Measurements from ENCODE around the gene TMEM9B.
A peak's percentile ranks its signal among the peaks of the same experiment; 100 is the strongest.

The TMEM9B gene

GRCh38 chr11:8928981-8929615, 35.1 kb downstream of the TMEM9B start:
- no peak for DNase-seq

GRCh38 chr11:8928205-8928604, 36.0 kb downstream of the TMEM9B start:
- DNase-seq: no peak

GRCh38 chr11:8927233-8927632, 37.0 kb downstream of the TMEM9B start:
- no peak for DNase-seq

GRCh38 chr11:8926236-8926635, 38.0 kb downstream of the TMEM9B start:
- DNase-seq: no peak

GRCh38 chr11:8925711-8926110, 38.5 kb downstream of the TMEM9B start:
- no peak for DNase-seq

- no peak for DNase-seq
Measured at GRCh38 chr11:8922691-8923090, 41.6 kb downstream of the TMEM9B start.

GRCh38 chr11:8917157-8917825, 47.0 kb downstream of the TMEM9B start:
- DNase-seq: peak; percentile 49 to 57

- DNase-seq: no peak
Measured at GRCh38 chr11:8914661-8915018, 49.6 kb downstream of the TMEM9B start.

- DNase-seq: peak in 1 of 2 experiments; percentile 27
Measured at GRCh38 chr11:8913961-8914660, 50.1 kb downstream of the TMEM9B start.

- peak; percentile 4 to 62 for DNase-seq
Measured at GRCh38 chr11:8911029-8911823, 53.0 kb downstream of the TMEM9B start, which contains the start of gene AKIP1. AKIP1 (plus strand) TSS chr11:8911189; CDS start chr11:8911450, 261 bp downstream.

GRCh38 chr11:8910649-8911026, 53.6 kb downstream of the TMEM9B start:
- no peak for DNase-seq

GRCh38 chr11:8908099-8908498, 56.1 kb downstream of the TMEM9B start:
- no peak for DNase-seq

GRCh38 chr11:8907116-8907515, 57.1 kb downstream of the TMEM9B start:
- DNase-seq: no peak

GRCh38 chr11:8905528-8906165, 58.6 kb downstream of the TMEM9B start:
- DNase-seq: no peak

- DNase-seq: no peak
Measured at GRCh38 chr11:8899119-8899753, 65.0 kb downstream of the TMEM9B start.

Measured in cerebellar nuclear complex (tissue), 1 donor.